HG02852 (cell line): Measurements from ENCODE around the gene GSE1.
"Not testable (repeated sequence)": the region's sequence is repeated elsewhere in the genome, so short reads cannot be mapped to it uniquely, and the experiment has no call there.

Experiments used
- ATAC-seq: cut with Tn5 transposase; IDR thresholded peaks from one replicate; pipeline ENCODE4 v1.9.1; 2021; ENCODE audit warnings: mild to moderate bottlenecking, moderate library complexity; ENCODE audit not compliant: unreplicated experiment

GSE1 gene

GRCh38 chr16:85589688-85590505, 23.2 kb upstream of the GSE1 start:
- no peak for ATAC-seq

- no peak for ATAC-seq
These were observed 22.7 kb upstream of the GSE1 start for GRCh38 chr16:85590506-85590832.

GRCh38 chr16:85591381-85591780, 21.7 kb upstream of the GSE1 start:
- ATAC-seq = no peak

GRCh38 chr16:85592277-85592676, 20.8 kb upstream of the GSE1 start:
- not testable (repeated sequence) for ATAC-seq

- no peak for ATAC-seq
These were observed 20.2 kb upstream of the GSE1 start for GRCh38 chr16:85592700-85593493.

- ATAC-seq = no peak
These were observed 19.5 kb upstream of the GSE1 start for GRCh38 chr16:85593494-85594221.

GRCh38 chr16:85594273-85594977, 18.7 kb upstream of the GSE1 start:
- ATAC-seq = no peak

- no peak for ATAC-seq
These were observed 18.0 kb upstream of the GSE1 start for GRCh38 chr16:85594978-85595661.

GRCh38 chr16:85595812-85596502, 17.2 kb upstream of the GSE1 start:
- no peak for ATAC-seq

- ATAC-seq = no peak
These were observed 15.0 kb upstream of the GSE1 start for GRCh38 chr16:85598141-85598540.

GRCh38 chr16:85600078-85600477, 13.0 kb upstream of the GSE1 start:
- no peak for ATAC-seq

- ATAC-seq = no peak
These were observed 12.4 kb upstream of the GSE1 start for GRCh38 chr16:85600530-85601271.

- no peak for ATAC-seq
These were observed 11.9 kb upstream of the GSE1 start for GRCh38 chr16:85601272-85601639.

GRCh38 chr16:85601730-85602401, 11.3 kb upstream of the GSE1 start:
- ATAC-seq = no peak

- no peak for ATAC-seq
These were observed 10.5 kb upstream of the GSE1 start for GRCh38 chr16:85602402-85603202.

GRCh38 chr16:85603203-85603755, 9.8 kb upstream of the GSE1 start:
- ATAC-seq = no peak

- no peak for ATAC-seq
These were observed 8.9 kb upstream of the GSE1 start for GRCh38 chr16:85604145-85604705.
